DMS53 (cell line): Measurements from ENCODE around the gene AUH.
"Not testable (repeated sequence)": the region's sequence is repeated elsewhere in the genome, so short reads cannot be mapped to it uniquely, and the experiment has no call there.

Experiments used
- DNase-seq: peaks from one replicate; lab custom pipeline; 2025; lab: John Stamatoyannopoulos, UW

Gene AUH

GRCh38 chr9:91378695-91379127, 17.0 kb upstream of the AUH start:
- no peak for DNase-seq

GRCh38 chr9:91378054-91378453, 16.3 kb upstream of the AUH start:
- DNase-seq = not testable (repeated sequence)

- DNase-seq = no peak
These were observed 14.5 kb upstream of the AUH start for GRCh38 chr9:91376239-91376638.

GRCh38 chr9:91374939-91375338, 13.2 kb upstream of the AUH start:
- no peak for DNase-seq

- no peak for DNase-seq
These were observed 10.2 kb upstream of the AUH start for GRCh38 chr9:91371894-91372293.

GRCh38 chr9:91370006-91370405, 8.3 kb upstream of the AUH start:
- not testable (repeated sequence) for DNase-seq

GRCh38 chr9:91364702-91365101, 3.0 kb upstream of the AUH start:
- DNase-seq = no peak

- DNase-seq = no peak
These were observed 2.3 kb upstream of the AUH start for GRCh38 chr9:91364005-91364404.

GRCh38 chr9:91362051-91362611, 413 bp upstream of the AUH start:
- no peak for DNase-seq

- peak; percentile 15 for DNase-seq
These were observed 997 bp downstream of the AUH start for GRCh38 chr9:91360551-91361290.

GRCh38 chr9:91359734-91360470, 1.8 kb downstream of the AUH start:
- DNase-seq = no peak

GRCh38 chr9:91359083-91359482, 2.6 kb downstream of the AUH start:
- no peak for DNase-seq

GRCh38 chr9:91354881-91355280, 6.8 kb downstream of the AUH start:
- no peak for DNase-seq

GRCh38 chr9:91349115-91349555, 12.6 kb downstream of the AUH start:
- DNase-seq = no peak

- DNase-seq = no peak
These were observed 13.4 kb downstream of the AUH start for GRCh38 chr9:91348191-91348807.

GRCh38 chr9:91347377-91347776, 14.3 kb downstream of the AUH start:
- DNase-seq = no peak

- peak; percentile 17 for DNase-seq
These were observed 15.1 kb downstream of the AUH start for GRCh38 chr9:91346644-91347043.

- no peak for DNase-seq
These were observed 15.7 kb downstream of the AUH start for GRCh38 chr9:91345978-91346377.

GRCh38 chr9:91342575-91342974, 19.1 kb downstream of the AUH start:
- no peak for DNase-seq

- DNase-seq = no peak
These were observed 20.0 kb downstream of the AUH start for GRCh38 chr9:91341749-91342148.

GRCh38 chr9:91341258-91341746, 20.4 kb downstream of the AUH start:
- no peak for DNase-seq

GRCh38 chr9:91340395-91340967, 21.2 kb downstream of the AUH start:
- no peak for DNase-seq
